ENCODE results near the gene GREB1L. TPM values are rescaled to one million over a fixed set of nuclear protein-coding genes. Genes with fewer than 3 reads are reported as not detected.

The GREB1L gene
- total RNA-seq, 2 experiments from 2014 or later = not detected

DNA sequence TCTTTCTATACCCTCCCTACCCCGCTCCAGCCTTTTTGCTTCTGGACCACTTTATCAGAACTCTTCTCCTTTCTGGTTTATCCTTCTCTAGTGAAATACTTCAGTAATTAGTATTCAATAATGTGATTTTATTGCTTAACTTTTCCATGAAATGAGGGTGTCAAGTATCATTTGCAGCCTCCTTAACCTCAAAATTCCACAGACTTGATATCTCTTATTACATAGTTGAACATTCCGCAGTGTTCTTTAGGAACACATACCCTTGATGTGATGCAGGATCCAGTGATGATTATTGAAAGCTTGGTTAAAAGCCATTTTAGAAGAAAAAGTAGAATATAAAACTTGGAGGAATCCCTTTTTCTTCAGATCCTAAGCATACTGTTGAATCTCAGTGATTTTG lies 94.8 kb downstream of the GREB1L start:
- ChIA-PET POLR2A (no interaction called here), CTCF (ENCODE audit: unreplicated experiment) (no interaction called here)
- Histone ChIP-seq H3K79me2 (ENCODE audit: insufficient read depth, low read depth, low read length) (no peaks in the 10 kb centered on the region), H3K36me3 (ENCODE audit: insufficient read depth, low read length) (no peaks in the 10 kb centered on the region), H3K9me2 (ENCODE audit: insufficient read depth, low read length) (no peaks in the 10 kb centered on the region), H3K4me3 (ENCODE audit: low read depth, low read length, poor library complexity, severe bottlenecking) (no peak overlapping the region), H3K27ac (ENCODE audit: low read depth, low read length, poor library complexity, severe bottlenecking) (no peak overlapping the region), H2AFZ (ENCODE audit: low read length) (no peak overlapping the region), H4K20me1 (ENCODE audit: insufficient read depth, low read length) (no peaks in the 10 kb centered on the region), H3K4me2 (ENCODE audit: low read length) (no peak overlapping the region), H3K4me1 (ENCODE audit: insufficient read depth, low read length, poor library complexity, severe bottlenecking) (no peaks in the 10 kb centered on the region), H3K9me3 (ENCODE audit: low read length) (no peaks in the 10 kb centered on the region)
- no TSS peak for BruUV-seq (replicated peaks)
- no peak for DNase-seq (ENCODE audit: low spot score)
- TF ChIP-seq, protein P1, sequence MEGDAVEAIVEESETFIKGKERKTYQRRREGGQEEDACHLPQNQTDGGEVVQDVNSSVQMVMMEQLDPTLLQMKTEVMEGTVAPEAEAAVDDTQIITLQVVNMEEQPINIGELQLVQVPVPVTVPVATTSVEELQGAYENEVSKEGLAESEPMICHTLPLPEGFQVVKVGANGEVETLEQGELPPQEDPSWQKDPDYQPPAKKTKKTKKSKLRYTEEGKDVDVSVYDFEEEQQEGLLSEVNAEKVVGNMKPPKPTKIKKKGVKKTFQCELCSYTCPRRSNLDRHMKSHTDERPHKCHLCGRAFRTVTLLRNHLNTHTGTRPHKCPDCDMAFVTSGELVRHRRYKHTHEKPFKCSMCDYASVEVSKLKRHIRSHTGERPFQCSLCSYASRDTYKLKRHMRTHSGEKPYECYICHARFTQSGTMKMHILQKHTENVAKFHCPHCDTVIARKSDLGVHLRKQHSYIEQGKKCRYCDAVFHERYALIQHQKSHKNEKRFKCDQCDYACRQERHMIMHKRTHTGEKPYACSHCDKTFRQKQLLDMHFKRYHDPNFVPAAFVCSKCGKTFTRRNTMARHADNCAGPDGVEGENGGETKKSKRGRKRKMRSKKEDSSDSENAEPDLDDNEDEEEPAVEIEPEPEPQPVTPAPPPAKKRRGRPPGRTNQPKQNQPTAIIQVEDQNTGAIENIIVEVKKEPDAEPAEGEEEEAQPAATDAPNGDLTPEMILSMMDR (conservative IDR thresholded peaks at IDR 0.05; ENCODE audit: low read length) = no peak
- no peak for TF ChIP-seq EZH2phosphoT487 (IDR thresholded peaks at IDR 0.05; ENCODE audit: borderline replicate concordance, low read depth, low read length)
- intact Hi-C loops (cut with micrococcal nuclease; ENCODE audit: unreplicated experiment) = loop anchor here (10.0 kb wide), 1 partner anchor 48 kb away; no protein-coding TSS in a partner anchor

DNA sequence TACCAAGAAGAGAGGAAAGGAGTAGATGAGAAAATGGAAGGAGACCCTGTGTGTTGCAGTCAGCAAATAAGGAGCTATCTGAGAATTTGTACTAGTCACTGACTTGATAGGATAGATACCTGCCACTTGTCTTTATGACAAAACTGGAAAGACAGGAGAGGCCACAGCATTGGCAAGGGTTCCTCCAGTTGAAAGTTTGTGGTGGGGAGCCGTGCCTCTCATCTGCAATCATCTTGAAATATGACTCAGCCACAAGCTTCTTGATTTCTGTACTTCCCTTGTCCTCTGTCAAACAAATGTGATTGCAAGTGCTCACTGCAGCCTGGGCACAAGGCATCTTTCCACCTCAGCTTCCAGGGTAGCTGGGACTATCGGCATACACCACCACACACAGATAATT lies 99.1 kb downstream of the GREB1L start:
- POLR2A ChIA-PET = no interaction called here
- H3K4me2 ChIP-seq (ENCODE audit: low read length) = no peak overlapping the region
- DNase-seq (ENCODE audit: low spot score) = no peak
- H3K9me2 ChIP-seq (ENCODE audit: insufficient read depth, low read length) = no peaks in the 10 kb centered on the region
- H3K79me2 ChIP-seq (ENCODE audit: insufficient read depth, low read depth, low read length) = no peaks in the 10 kb centered on the region
- TF ChIP-seq EZH2phosphoT487 (IDR thresholded peaks at IDR 0.05; ENCODE audit: borderline replicate concordance, low read depth, low read length) = no peak
- TF ChIP-seq, protein P1 (conservative IDR thresholded peaks at IDR 0.05; ENCODE audit: low read length) = no peak
- intact Hi-C loops (cut with micrococcal nuclease; ENCODE audit: unreplicated experiment) = no loop called here
- no peaks in the 10 kb centered on the region for H4K20me1 ChIP-seq (ENCODE audit: insufficient read depth, low read length)
- no peaks in the 10 kb centered on the region for H3K9me3 ChIP-seq (ENCODE audit: low read length)
- H3K27ac ChIP-seq (ENCODE audit: low read depth, low read length, poor library complexity, severe bottlenecking) = no peak overlapping the region
- BruUV-seq (replicated peaks) = no TSS peak
- H3K4me1 ChIP-seq (ENCODE audit: insufficient read depth, low read length, poor library complexity, severe bottlenecking) = no peaks in the 10 kb centered on the region
- H2AFZ ChIP-seq (ENCODE audit: low read length) = no peak overlapping the region
- CTCF ChIA-PET (ENCODE audit: unreplicated experiment) = no interaction called here
- H3K36me3 ChIP-seq (ENCODE audit: insufficient read depth, low read length) = no peaks in the 10 kb centered on the region
- no peak overlapping the region for H3K4me3 ChIP-seq (ENCODE audit: low read depth, low read length, poor library complexity, severe bottlenecking)

DNA sequence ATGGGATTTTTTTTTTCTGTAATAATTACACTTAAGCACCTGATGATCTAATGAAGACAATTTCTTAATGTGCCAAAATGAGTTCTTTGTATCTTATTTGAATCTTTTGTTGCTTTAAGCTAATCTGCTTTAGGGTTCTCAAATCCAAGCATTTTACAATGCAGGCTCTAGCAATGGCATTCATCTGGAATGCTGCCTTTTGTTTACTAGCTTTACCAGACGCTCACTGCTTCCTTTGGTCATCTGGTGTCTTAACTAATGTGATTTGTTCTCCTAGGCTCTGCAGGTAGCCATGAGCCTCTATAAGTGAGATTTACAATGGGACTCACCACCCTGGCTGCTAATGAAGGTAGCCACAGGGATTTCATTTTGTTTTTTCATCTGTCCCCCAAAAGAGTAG lies 100.3 kb downstream of the GREB1L start:
- H3K4me1 ChIP-seq (ENCODE audit: insufficient read depth, low read length, poor library complexity, severe bottlenecking) = no peaks in the 10 kb centered on the region
- no TSS peak for BruUV-seq (replicated peaks)

More for the DNA sequence above, 100.3 kb downstream of the GREB1L start:
- Histone ChIP-seq H3K4me2 (ENCODE audit: low read length) (no peak overlapping the region), H3K9me2 (ENCODE audit: insufficient read depth, low read length) (no peaks in the 10 kb centered on the region), H3K27ac (ENCODE audit: low read depth, low read length, poor library complexity, severe bottlenecking) (no peak overlapping the region), H3K79me2 (ENCODE audit: insufficient read depth, low read depth, low read length) (no peaks in the 10 kb centered on the region), H2AFZ (ENCODE audit: low read length) (no peak overlapping the region), H3K4me3 (ENCODE audit: low read depth, low read length, poor library complexity, severe bottlenecking) (no peak overlapping the region), H3K9me3 (ENCODE audit: low read length) (no peaks in the 10 kb centered on the region), H3K36me3 (ENCODE audit: insufficient read depth, low read length) (no peaks in the 10 kb centered on the region), H4K20me1 (ENCODE audit: insufficient read depth, low read length) (no peaks in the 10 kb centered on the region)
- ChIA-PET CTCF (ENCODE audit: unreplicated experiment) (no interaction called here), POLR2A (interaction anchor here (1.2 kb wide), 1 partner anchor 140 kb away, joined by 3 read pairs; no protein-coding TSS in a partner anchor)
- no peak for TF ChIP-seq EZH2phosphoT487 (IDR thresholded peaks at IDR 0.05; ENCODE audit: borderline replicate concordance, low read depth, low read length)
- TF ChIP-seq, protein P1 (conservative IDR thresholded peaks at IDR 0.05; ENCODE audit: low read length) = no peak
- intact Hi-C loops (cut with micrococcal nuclease; ENCODE audit: unreplicated experiment) = no loop called here
- no peak for DNase-seq (ENCODE audit: low spot score)
